Measurements from ENCODE around the gene SLC4A7. TPM values are rescaled to one million over a fixed set of nuclear protein-coding genes. Genes with fewer than 3 reads are reported as not detected.

Gene SLC4A7
- total RNA-seq, 2 donors from 2014 or later = 23.5 to 31.1 TPM

DNA sequence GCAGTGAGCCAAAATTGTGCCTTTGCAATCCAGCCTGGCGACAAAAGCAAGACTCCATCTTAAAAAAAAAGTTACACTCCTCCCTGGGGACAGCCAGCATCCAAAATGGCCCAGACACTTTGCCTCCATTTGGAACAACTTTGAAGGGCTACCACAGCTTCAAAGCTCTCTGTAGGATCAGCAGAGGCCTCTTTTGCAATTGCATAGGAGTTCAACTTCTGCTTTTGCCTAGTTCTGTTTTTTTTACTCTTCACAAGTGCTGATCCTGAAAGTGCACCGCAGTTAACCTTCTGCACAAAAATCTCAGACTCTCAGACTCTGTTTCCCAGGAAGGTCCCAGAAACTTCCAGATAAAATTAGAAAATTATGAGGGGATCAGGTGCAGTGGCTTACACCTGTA, 25.2 kb upstream of the SLC4A7 start:
- TF ChIP-seq POLR2AphosphoS5 (IDR thresholded peaks at IDR 0.05) (no peak), POLR2A (IDR thresholded peaks at IDR 0.05) (no peak)
- TF ChIP-seq, protein P1, sequence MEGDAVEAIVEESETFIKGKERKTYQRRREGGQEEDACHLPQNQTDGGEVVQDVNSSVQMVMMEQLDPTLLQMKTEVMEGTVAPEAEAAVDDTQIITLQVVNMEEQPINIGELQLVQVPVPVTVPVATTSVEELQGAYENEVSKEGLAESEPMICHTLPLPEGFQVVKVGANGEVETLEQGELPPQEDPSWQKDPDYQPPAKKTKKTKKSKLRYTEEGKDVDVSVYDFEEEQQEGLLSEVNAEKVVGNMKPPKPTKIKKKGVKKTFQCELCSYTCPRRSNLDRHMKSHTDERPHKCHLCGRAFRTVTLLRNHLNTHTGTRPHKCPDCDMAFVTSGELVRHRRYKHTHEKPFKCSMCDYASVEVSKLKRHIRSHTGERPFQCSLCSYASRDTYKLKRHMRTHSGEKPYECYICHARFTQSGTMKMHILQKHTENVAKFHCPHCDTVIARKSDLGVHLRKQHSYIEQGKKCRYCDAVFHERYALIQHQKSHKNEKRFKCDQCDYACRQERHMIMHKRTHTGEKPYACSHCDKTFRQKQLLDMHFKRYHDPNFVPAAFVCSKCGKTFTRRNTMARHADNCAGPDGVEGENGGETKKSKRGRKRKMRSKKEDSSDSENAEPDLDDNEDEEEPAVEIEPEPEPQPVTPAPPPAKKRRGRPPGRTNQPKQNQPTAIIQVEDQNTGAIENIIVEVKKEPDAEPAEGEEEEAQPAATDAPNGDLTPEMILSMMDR (IDR thresholded peaks at IDR 0.05) = no peak
- Histone ChIP-seq H3K9me3 (no peaks in the 10 kb centered on the region), H3K36me3 (no peaks in the 10 kb centered on the region), H3K4me1 (replicated peaks) (no peaks in the 10 kb centered on the region), H3K27me3 (replicated peaks; ENCODE audit: insufficient read depth) (no peaks in the 10 kb centered on the region), H3K4me3 (no peak overlapping the region), H3K27ac (no peak overlapping the region)
- no peak for DNase-seq (ENCODE audit: low spot score)
- intact Hi-C loops (cut with DNase I) = no loop called here
- 95% methylated on average over 2 of the region's 2 CpGs for WGBS

DNA sequence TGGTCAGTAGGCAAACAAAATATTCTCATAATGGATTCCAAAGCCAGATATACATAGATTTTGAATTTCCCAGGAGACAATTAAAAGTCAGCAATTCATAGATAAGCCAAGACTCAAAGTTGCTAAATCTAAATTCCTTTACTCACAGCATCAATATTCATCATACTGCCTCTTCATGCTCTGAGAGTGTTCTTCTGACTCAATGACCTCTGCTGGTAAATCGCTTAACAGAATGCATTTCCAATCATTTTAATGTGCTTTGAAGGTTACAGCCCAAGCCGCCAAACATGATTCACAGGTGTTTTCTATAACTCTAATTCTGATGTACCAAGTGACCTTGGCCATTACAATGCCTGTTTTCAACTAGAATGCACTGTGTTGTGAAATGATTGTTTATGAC, 24.2 kb upstream of the SLC4A7 start:
- Histone ChIP-seq H3K36me3 (no peaks in the 10 kb centered on the region), H3K27me3 (replicated peaks; ENCODE audit: insufficient read depth) (no peaks in the 10 kb centered on the region), H3K4me3 (no peak overlapping the region), H3K4me1 (replicated peaks) (no peaks in the 10 kb centered on the region), H3K9me3 (no peaks in the 10 kb centered on the region), H3K27ac (no peak overlapping the region)
- 94% methylated on average over 2 of the region's 2 CpGs for WGBS
- TF ChIP-seq, protein P1 (IDR thresholded peaks at IDR 0.05) = no peak
- TF ChIP-seq POLR2A (IDR thresholded peaks at IDR 0.05) = no peak
- TF ChIP-seq POLR2AphosphoS5 (IDR thresholded peaks at IDR 0.05) = no peak
- intact Hi-C loops (cut with DNase I) = no loop called here
- DNase-seq (ENCODE audit: low spot score) = no peak

DNA sequence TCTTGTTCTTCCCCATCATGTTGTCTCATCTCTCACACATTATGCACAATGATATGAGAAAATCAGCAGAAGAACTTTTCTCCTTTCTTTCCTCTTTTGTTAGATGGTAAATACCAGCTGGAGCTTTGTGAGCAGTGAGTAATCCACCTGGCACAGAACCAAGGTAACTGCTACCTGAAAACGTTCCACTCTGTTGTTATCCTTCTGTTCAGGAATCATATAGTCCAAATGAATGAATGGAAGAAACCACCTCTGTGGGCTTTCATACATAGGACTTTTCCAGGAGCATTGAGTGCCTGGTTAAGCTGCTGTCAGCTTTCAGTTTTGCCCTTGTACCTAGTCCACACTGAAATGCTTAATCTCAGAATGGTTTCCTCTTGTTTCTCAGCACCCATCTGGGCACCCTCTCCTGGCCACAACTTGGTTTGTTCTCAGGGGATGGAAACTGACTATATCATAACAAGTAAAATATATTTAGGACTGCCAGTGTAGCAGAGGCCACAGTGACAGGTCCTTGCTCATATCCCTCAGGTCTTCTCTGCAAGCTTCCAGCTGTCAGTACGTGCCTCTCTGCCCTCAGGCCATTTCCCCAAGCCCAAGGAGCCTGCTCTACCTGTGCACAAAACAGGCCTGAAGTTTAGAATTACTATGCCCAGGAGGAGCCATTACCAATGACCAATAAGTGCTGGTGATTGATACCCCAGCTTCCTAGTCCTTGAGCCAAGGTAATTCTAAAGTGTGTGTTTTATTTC, 23.5 kb upstream of the SLC4A7 start:
- H3K4me3 ChIP-seq = no peak overlapping the region
- peak; percentile 64 for DNase-seq (ENCODE audit: low spot score)
- no peaks in the 10 kb centered on the region for H3K27me3 ChIP-seq (replicated peaks; ENCODE audit: insufficient read depth)
- WGBS = 27% methylated on average over 2 of the region's 2 CpGs
- no peaks in the 10 kb centered on the region for H3K4me1 ChIP-seq (replicated peaks)
- intact Hi-C loops (cut with DNase I) = no loop called here
- H3K36me3 ChIP-seq = no peaks in the 10 kb centered on the region
- no peaks in the 10 kb centered on the region for H3K9me3 ChIP-seq
- peak; percentile 55 for TF ChIP-seq POLR2AphosphoS5 (IDR thresholded peaks at IDR 0.05)
- TF ChIP-seq, protein P1 (IDR thresholded peaks at IDR 0.05) = no peak
- no peak overlapping the region for H3K27ac ChIP-seq

DNA sequence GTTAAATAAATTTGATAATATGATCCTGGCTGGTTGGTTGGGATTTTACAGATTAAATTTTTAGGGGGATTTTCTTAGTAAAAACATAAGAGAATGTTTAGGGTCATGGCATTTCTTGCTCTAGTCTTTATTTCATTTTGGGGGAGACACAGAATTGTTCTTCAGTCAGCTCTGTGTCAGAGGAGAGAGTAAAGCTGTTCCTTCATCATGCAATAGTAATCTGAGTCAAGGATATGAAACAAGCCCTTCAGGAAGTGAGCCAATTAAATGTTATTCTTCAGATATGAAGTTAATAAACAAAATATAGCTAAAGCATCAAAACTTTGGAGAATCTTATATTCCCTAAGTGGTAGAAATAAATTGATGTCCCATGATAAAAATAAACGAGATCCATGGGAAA, 22.9 kb upstream of the SLC4A7 start:
- Histone ChIP-seq H3K36me3 (no peaks in the 10 kb centered on the region), H3K4me1 (replicated peaks) (no peaks in the 10 kb centered on the region), H3K4me3 (no peak overlapping the region), H3K9me3 (no peaks in the 10 kb centered on the region), H3K27me3 (replicated peaks; ENCODE audit: insufficient read depth) (no peaks in the 10 kb centered on the region), H3K27ac (no peak overlapping the region)
- WGBS = 12% methylated on average over 1 of the region's 1 CpG
- intact Hi-C loops (cut with DNase I) = no loop called here
- DNase-seq (ENCODE audit: low spot score) = no peak
- no peak for TF ChIP-seq POLR2A (IDR thresholded peaks at IDR 0.05)

DNA sequence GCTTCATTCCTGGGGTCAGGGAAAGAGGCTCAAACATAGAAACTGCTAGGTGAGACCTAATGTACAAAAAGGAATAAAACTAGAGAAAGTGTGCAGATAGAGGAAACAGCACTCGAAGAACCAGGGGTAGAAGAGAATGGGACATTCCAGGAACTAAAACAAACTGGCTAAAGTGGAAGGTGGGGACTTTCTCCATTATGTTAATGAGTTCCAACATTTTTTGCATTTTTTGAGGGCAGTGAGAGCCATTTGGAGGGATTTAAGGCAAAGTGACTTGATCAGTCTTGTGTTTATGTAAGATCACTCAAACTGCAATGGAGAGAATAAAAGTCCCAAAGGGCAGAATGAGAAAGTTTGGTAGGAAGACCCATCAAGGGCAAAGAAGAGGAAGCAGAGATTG, 20.6 kb upstream of the SLC4A7 start:
- H3K27me3 ChIP-seq (replicated peaks; ENCODE audit: insufficient read depth) = no peaks in the 10 kb centered on the region
- no peaks in the 10 kb centered on the region for H3K4me1 ChIP-seq (replicated peaks)
- H3K4me3 ChIP-seq = no peak overlapping the region
- H3K9me3 ChIP-seq = no peaks in the 10 kb centered on the region
- no peak for DNase-seq (ENCODE audit: low spot score)
- no peak overlapping the region for H3K27ac ChIP-seq
- TF ChIP-seq POLR2A (IDR thresholded peaks at IDR 0.05) (no peak), POLR2AphosphoS5 (IDR thresholded peaks at IDR 0.05) (no peak)
- TF ChIP-seq, protein P1 (IDR thresholded peaks at IDR 0.05) = no peak
- intact Hi-C loops (cut with DNase I) = no loop called here
- no peaks in the 10 kb centered on the region for H3K36me3 ChIP-seq
- WGBS = 73% methylated on average over 1 of the region's 1 CpG
